DMS53 (cell line): Measurements from ENCODE around the gene SAMD5.
A peak's percentile ranks its signal among the peaks of the same experiment; 100 is the strongest.
"Not testable (repeated sequence)": the region's sequence is repeated elsewhere in the genome, so short reads cannot be mapped to it uniquely, and the experiment has no call there.

Experiments
- DNase-seq: peaks from one replicate; lab custom pipeline; 2025; lab: John Stamatoyannopoulos, UW

Gene SAMD5

DNA sequence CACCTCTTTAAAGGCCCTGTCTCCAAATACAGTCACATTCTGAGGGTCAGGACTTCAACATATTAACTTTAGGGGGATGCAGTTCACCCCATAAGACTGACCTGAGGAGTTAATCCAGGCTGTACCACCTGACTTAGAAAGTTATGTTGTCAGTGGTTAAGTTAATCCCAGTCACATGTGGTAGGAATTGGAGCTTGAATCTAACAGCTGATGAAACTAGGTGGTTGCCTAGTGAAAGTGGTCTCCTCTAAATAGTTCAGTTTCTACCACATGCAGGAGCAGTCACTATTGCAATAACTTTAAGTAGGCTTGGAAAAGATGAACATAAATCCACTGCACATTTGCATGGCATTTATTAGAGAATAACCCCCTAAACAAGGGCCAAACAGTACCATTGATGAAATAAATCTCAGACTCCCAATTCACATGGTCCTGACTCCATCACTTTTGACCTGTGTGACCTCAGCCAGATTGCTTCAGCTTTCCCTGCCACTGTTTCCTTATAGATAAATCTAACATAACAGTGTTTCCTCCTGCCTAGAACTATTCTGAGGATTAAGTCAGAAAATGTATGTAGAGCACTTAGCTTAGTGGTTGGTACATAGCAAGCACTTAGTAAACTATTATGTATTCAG, 20.1 kb downstream of the SAMD5 start:
- DNase-seq, result no peak

DNA sequence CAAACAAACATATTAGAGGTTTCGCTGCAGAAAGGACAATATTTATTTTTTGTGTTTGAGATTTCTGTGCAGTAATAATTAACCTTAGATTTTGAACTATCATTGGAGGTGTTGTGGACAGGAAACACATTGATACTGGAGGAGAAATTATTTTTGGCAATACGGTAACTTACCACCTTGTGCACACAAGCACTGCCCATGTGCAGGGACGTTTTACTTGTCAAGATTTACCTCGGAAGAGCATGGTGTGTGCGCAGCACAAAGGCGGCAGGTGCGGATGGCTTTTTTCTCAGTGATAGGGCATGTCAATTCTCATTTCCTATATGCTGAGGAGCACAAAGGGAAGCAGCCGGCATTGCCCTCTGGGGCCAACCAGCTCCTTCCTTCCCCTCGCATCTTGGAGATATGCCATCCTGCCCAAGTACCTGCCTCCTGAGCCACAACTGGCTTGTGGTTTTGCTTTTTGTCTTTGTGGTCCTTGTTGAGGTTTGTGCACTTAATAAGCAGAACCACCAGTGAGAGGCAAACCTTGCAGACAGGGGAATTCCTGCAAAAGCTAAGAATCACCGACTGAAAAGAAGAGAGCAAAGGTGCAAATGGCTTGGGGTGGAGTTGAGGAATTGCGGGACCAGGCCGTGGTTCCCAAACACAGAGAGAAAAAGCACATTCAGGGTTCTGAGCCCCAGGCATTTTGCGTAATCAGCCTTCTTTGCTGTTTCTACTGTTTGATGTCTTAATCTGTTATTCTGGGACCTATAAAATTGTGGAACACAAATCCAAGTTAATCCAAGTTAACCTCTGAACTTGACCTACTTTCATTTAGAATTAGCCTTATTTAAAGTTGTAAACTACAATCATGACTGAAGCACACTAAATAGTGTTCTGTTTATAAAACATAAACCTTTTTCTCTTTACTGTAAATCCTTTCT, 21.9 kb downstream of the SAMD5 start:
- DNase-seq, result peak; percentile 76

DNA sequence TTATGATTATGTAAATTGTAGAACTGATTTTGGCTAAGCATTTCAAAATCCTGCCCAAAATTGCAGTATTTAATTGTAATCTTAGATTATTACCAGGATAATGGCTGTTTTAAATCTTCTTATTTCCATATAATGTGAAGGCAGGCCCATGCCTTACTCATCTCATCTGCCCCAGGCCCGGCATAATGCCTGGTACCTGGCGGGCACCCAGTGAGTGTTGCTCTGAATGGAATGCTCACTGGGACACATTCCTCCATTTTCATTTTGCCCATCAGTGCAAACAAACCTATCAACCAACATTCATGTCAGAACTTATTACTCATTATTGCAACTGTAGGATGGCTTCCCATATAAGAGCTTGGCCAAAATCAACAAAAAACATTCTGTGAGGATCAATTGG, 22.8 kb downstream of the SAMD5 start:
- no peak for DNase-seq

DNA sequence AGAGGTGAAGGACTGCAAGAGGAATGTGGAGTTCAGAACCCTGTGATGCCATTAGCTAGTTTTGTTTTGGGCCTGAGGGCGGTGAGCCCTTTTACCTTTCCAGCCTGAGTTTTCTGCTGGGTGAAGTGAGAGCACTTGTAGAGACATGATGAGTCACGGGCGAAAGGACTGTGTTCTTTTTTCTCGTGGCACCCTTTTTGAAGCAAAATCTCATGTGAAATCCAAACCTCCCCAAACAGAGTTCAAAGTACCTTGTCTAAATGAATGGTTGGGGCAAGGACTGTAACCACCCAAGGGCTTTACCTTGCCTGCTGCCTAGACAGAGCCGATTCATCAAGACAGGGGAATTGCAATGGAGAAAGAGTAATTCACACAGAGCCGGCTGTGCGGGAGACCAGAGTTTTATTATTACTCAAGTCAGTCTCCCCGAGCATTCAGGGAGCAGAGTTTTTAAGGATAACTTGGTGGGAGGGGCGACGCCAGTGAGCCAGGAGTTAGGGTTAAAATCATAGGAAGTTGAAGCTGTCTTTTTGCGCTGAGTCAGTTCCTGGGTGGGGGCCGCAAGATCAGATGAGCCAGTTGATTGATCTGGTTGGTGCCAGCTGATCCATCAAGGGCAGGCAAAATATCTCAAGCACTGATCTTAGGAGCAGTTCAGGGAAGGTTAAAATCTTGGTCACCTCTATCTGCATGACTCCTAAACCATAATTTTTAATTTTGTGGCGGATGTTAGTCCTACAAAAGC, 25.8 kb downstream of the SAMD5 start:
- DNase-seq, result no peak

DNA sequence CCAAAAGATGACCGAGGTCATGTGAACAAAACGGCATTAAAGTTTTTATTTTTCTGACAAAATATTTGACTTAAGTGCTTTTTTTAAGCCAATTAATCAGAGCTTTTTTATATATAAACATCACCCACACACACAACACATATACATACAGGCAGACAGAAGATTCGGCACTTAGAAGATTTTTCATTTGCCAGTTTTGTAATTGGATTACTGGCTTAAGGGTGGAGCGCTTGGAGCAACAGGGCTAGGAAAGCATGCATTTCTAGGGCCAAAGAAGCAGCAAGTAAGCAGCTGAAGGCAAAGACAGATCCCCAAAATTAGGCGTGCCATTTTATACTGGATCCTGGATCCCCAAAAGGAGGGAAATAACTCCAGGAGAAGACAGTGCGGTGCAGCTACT, 30.3 kb downstream of the SAMD5 start:
- no peak for DNase-seq

DNA sequence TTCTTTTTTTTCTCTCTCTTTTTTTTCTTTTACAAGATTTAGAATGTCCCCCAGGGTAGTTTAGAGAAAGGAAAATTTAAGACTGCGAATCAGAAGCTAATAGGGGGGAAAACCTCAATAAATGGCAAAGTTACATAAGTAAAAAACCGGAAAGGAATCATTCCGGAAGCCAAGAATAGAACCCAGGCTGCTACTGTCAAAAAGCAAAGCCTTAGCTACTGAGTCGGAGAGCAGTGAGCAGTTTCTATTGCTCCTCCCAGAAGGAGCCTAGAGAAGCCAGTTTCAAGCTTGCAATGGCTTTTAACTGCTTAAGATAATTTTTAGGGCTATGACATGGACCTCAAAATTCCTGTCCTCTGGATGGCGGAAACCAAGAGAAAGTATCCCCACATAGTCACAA, 31.6 kb downstream of the SAMD5 start:
- no peak for DNase-seq

DNA sequence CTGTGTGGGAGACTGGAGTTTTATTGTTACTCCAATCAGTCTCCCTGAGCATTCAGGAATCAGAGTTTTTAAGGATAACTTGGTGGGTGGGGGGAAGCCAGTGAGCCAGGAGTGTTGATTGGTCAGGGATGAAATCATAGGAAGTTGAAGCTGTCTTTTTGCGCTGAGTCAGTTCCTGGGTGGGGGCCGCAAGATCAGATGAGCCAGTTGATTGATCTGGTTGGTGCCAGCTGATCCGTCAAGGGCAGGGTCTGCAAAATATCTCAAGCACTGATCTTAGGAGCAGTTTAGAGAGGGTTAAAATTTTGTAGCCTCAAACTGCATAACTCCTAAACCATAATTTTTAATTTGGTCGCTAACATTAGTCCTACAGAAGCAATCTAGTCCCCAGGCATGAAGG, 33.9 kb downstream of the SAMD5 start:
- DNase-seq, result not testable (repeated sequence)

DNA sequence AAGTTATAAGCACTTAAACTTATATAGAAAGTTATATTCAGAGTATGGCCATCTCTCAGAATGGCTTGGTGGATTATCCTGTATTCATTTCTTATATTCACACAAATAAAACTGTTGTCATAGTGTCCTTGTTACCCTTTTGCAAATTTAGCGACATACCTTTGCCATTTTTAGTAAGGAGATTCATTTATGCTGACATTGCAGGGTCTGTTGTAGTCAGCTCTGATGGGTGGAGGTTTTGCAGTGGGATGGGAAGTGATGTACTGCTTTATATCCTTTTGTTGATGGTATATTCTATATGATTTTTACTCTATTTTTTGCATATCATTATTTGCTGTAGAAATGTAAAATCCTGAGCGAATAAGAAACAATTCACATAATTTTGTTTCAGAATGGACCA, 35.9 kb downstream of the SAMD5 start:
- DNase-seq, result no peak

DNA sequence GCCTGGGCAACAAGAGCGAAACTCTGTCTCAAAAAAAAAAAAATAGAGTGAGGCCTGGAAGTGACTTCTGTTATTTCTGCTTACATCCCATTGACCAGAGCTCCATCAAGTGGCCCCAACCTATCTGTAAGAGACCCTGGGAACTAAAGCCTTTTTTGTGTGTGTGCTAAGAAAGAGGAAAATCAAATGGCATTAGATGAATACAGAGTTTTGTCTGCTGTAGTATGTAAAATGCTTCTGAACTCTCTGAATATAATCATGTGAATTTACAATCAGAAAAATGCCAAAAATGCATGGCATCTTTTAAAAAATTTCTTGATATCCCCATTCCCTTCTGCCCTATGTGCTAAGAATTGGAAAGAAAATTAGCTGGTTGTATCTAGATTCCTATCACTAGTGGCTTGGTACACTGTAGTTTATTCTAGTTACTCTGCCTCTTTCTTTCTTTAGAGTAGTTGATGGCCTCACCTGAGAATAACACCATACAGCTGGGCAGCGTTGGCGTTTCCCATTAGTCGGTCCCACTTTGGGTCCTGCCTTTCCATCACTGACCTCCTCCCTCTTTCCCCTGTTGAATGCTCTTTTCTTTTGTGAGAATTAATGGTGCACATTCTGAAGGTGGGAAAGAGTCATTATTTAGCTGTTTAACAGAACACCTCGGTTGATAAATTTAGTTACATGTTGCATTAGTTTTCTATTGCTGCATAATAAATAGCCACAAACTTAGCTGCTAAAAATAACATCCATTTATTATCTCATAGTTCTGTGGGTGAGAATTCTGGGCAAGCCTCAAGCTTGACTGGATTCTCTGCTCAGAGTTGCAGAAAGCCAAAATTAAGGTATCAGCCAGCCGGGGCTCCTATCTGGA, 38.2 kb downstream of the SAMD5 start:
- no peak for DNase-seq

DNA sequence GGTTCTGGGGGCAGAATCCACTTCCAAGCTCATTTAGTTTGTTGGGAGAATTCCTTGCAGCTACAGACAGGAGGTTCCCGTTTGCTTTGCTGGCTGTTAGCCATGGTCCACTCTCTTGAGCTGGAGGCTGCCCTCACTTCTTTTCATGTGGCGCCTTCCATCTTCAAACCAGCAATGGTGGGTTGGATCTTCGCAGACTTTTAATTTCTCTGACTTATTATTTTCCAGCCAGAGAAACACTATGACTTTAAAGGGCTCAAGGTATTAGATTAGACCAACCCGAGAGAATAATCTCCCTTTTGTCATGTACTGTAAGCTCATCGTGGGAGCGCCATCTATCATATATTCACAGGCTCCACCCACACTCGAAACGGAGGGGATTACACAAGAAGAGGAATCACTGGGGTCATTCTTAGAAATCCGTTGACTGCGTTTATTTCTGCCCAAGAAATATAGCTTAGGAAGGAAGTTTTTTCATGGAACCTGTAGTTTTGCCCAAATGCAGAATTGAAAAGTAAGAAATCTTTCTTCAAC, 38.9 kb downstream of the SAMD5 start:
- DNase-seq, result no peak

DNA sequence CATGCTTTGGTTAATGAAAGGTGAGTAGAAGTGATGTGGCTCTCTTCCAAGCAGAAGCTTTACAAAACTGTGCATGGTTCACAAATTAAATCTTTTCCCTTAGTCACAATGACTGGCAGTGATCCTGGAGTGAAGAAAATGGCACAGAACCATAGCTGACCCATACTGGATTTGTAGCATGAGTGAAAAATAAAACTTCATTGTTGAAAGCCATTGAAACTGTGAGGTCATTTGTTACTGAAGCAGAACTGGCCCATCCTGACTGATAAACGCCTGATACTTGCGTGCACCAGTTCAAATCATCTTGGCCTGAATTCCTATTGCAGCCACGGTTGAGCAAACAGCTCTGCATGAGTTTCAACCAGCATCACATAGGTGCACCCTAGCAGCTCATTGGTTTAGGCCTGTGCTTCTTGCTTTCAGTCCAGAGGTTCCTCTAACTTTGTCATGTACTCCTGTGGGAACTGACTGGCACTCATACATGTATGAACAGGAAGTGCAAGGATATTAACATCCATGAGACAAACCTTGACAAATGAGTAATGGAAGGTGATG, 40.5 kb downstream of the SAMD5 start:
- peak; percentile 10 for DNase-seq

DNA sequence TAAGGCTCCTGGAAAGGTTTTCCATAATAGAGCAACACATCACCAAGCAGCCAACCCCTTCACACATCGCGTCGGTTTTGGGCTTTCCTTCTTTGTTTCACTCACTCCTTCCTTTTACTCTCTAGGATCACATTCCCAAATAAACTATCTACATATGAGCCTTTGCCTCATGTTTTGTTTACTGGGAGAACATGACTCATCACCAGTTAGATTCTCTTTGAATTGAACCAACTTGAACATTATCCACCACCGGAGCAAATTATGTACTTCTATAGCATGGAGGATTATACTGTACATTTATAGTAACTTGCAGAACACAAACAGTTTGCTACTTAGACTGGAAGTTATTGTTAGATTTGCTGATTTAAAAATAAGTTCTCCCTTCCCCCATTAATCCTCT, 41.0 kb downstream of the SAMD5 start:
- peak; percentile 38 for DNase-seq

DNA sequence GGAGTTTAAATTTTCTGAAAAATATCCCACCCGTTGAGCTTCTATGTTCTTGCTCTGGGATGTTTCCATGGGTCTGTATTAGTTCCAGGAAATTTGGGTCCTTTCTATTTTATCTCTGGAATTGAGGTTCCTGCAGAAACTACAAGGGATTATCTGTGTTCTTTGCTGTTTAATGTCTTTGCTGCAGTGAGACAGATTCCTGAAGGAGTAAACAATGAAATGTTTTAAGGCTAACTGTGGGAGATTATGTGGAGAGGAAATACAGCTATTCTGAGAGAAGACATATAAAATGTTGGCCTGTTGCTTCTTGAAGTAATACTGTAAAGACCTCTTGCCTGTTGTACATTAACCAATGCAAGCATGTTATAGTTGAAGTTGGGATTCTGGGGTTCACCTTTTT, 43.5 kb downstream of the SAMD5 start:
- no peak for DNase-seq

DNA sequence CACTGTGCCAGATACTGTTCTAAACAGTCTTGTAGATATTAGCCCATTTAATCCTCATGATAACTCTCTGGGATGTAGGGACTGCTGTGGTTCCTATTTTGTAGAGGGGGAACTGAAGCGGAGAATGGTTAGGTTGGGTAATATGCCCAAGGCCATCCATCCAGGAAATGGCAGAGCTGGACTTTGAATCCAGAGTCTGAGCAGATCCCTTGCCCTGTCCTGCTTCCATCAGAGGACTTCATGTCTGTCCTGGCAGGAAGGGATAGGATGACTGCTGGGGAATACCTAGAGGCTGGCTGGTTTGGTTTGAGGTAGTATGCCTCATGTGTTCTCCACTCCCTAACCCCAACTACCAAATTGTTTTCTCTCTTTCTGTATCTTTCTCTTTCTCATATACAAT, 44.6 kb downstream of the SAMD5 start:
- DNase-seq, result no peak

DNA sequence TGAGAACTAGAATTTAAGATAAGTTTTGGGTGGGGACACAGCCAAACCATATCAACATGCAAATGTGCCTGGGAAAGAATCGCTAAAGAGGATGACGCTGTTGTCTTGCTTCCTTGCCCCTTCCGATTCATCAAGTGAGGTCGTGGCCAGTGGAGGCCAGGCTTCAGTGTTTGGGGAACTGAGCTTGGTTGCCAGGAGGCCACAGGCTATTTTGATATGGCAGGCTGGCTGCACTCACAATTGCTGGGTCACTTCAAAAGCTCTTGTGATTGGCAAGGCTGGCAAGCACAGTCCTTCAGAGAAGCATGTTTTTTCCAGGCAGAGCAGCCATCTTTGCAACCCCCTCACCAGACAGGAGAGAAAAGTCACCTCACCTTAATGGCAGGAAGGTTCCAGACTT, 45.8 kb downstream of the SAMD5 start:
- no peak for DNase-seq

DNA sequence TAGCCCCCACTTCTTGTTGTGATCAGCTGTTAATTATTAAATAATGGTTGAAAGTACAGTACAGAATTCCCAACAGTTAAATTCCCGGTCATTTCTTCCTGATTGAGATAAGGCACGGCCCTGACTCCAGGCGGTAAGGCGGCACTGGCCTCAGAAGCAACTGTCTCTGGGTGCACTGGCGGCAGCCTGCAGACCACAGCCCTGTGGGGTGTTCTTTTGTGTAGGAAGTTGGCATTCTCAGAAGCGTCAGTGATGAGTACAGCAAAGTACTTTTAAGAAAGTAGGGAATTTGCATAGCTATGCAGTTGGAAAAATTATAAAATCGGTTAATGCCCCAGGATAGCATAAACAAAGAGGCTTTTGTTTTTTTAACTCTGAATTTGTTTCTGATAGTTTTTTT, 50.5 kb downstream of the SAMD5 start:
- DNase-seq, result no peak

DNA sequence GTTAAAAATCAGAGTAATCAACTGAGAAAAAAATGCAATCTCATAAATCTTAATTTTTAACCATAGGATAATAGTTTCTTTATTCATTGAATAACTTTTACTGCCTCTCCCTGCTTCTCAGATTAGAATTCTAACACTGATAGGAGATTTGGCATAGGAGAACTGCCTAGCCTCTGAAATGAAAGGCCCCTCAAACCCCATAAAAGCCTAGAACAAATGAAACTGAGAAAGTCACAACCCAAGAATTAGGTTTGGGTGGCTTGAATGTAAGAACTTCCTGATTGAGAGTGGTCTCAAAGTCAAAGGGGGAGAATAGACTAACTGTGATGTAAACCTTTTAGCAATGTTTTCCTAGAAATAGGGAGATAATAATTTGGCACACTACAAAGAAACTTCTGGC, 52.2 kb downstream of the SAMD5 start:
- DNase-seq, result no peak

DNA sequence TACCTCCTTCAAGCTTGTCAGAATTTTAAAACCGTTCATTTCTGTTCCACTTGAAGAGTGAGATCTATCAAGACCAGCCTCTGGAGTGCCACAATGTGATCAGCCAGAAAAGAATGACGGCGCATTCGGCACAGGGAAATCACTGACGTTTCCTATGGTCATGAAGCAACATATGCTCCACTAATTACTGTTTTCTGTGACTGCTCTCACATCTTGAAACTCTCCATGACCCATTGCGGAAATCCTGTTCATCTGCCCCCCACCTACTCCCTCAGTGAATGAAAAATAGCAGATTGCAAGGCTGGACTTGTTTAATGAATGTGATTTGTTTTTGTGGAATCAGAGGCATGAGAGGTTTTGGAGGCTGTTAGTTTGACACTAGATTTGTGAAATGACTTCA, 53.2 kb downstream of the SAMD5 start:
- no peak for DNase-seq

DNA sequence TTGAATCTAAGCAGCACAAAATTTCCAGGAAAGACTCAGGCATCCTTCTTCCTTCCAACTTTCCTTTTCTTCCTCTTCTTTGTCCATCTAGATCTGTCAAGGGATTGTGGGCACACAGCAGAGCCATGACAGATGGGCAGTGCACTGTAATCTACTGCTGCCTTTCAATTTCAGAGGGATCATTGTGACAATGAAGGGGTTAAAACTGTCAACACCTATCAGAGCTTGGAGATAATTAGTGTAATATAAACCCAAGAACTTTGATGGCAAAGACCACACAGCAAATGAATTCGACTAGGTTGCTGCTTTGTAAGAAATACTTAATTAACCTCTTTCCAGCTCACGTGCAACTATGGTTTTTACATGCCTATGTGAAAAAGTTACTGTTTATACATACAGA, 55.0 kb downstream of the SAMD5 start:
- DNase-seq, result no peak

DNA sequence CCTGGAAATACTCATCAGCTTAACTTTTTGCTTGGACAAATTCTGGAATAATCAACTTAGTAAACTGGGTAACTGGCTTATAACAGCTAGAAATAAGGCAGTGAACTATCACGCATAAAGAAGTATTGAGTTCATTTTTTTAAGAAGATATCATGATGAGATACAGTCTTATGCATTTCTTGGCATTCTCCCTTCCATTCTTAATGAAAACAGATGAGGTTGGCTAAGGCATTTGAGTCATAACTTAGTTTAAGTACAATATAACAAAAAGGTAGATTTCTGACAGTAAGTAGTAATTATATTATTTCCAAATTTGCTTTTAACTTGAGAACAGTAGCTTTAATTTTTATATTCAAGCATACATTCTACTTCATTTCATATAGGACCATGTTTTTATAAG, 56.1 kb downstream of the SAMD5 start:
- no peak for DNase-seq

DNA sequence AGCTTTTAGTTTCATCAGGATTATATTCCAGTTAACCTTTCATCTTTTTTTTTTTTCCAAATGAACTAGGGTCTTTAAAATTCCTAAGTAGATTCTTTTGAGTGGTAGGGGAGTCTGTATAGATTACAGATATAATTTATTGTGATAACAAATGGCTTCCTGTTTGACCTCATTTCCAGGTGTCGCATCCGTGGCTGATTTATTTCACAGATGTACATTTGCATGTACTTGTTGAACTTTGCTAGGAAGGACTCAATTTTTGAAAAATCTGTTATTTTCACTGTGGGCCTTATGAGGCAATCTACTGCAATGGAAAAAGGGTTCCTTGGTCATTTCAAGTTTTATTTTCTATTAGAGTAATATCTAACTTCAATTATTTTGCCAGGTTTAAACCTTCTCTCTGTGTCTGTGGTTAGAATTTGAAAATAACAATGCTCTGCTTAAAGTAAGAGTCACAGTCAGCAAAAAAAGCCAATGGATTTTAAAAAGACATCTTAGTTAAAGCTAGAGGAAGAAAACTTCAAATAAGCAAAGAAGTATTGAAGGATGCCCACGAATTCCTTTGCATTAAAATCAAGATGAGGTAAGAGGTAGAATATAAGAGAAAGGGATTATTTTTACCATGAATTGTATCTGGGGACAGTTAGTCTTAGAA, 57.9 kb downstream of the SAMD5 start:
- no peak for DNase-seq
